GM06990 (cell line): ENCODE measurements around the gene DDX54.

Experiments used
- DNase-seq: peaks from one replicate; pipeline ENCODE4 v3.0.0-alpha.2; 2011; ENCODE audit not compliant: insufficient read length; ENCODE audit errors: extremely low read depth
- H3K27me3 ChIP-seq: replicated peaks from 2 replicates; pipeline ENCODE4 v1.6.0; 2011; ENCODE audit warnings: low read length; ENCODE audit not compliant: control insufficient read depth, insufficient read depth
- H3K36me3 ChIP-seq: 2 replicates; pipeline ENCODE4 v1.5.1; 2011; ENCODE audit warnings: low read length; ENCODE audit not compliant: control insufficient read depth, insufficient read depth
- H3K4me3 ChIP-seq: replicated peaks from 2 replicates; pipeline ENCODE4 v1.5.1; 2011; ENCODE audit warnings: low read depth, mild to moderate bottlenecking, control low read depth, low read length
- TF ChIP-seq, protein P1 (sequence below): IDR thresholded peaks from 2 replicates; pipeline ENCODE4 v1.5.1; 2011; ENCODE audit warnings: low read length, control low read depth, mild to moderate bottlenecking, inconsistent platforms; ENCODE audit not compliant: insufficient read depth, poor library complexity, severe bottlenecking

Gene DDX54

DNA sequence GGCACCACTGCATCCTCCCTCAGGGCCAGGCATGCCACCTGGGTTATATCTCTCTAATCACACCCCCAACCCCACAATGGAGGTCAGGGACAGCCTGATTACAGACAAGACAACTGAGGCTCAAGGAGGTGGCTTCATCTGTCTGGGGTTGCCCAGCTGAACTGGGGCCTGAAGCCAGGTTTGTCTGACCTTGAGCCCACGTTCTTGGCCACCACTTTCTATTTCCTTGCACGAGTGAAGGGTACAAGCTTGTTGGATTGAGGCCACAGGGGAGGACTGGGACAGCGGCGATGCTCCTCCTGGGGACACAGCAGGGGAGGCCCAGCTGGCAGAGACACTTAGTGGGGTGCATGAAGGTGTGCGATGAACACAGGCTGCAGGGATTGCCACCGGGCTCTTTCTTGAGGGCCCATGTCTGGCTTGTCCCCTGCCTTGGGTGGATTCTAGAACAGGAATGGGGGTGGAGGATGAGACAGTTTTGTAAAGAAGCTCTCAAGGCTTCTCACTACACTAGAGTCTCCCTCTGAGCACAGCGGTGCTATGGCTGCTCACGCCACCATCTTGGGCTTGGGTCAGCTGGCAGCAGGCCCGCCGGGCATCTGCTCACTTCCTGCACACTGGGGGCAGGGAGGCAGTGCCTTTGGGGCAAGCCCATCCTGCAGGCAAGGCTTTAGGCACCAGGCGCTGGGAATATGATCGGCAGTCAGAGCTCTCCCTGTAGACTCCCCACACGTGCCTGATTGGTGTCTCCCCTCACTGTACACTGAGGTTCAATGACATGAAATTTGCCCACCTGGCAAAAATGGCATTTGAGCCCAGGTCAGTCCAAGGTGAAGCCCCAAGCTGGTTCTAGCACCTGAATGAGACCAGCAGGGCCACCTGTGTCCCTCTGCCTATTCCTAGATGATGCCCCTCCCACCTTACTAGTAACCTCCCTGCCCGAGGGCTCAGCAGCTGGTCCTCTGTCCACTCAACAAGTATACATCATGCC lies 16.2 kb upstream of the DDX54 start:
- TF ChIP-seq, protein P1, sequence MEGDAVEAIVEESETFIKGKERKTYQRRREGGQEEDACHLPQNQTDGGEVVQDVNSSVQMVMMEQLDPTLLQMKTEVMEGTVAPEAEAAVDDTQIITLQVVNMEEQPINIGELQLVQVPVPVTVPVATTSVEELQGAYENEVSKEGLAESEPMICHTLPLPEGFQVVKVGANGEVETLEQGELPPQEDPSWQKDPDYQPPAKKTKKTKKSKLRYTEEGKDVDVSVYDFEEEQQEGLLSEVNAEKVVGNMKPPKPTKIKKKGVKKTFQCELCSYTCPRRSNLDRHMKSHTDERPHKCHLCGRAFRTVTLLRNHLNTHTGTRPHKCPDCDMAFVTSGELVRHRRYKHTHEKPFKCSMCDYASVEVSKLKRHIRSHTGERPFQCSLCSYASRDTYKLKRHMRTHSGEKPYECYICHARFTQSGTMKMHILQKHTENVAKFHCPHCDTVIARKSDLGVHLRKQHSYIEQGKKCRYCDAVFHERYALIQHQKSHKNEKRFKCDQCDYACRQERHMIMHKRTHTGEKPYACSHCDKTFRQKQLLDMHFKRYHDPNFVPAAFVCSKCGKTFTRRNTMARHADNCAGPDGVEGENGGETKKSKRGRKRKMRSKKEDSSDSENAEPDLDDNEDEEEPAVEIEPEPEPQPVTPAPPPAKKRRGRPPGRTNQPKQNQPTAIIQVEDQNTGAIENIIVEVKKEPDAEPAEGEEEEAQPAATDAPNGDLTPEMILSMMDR = no peak

DNA sequence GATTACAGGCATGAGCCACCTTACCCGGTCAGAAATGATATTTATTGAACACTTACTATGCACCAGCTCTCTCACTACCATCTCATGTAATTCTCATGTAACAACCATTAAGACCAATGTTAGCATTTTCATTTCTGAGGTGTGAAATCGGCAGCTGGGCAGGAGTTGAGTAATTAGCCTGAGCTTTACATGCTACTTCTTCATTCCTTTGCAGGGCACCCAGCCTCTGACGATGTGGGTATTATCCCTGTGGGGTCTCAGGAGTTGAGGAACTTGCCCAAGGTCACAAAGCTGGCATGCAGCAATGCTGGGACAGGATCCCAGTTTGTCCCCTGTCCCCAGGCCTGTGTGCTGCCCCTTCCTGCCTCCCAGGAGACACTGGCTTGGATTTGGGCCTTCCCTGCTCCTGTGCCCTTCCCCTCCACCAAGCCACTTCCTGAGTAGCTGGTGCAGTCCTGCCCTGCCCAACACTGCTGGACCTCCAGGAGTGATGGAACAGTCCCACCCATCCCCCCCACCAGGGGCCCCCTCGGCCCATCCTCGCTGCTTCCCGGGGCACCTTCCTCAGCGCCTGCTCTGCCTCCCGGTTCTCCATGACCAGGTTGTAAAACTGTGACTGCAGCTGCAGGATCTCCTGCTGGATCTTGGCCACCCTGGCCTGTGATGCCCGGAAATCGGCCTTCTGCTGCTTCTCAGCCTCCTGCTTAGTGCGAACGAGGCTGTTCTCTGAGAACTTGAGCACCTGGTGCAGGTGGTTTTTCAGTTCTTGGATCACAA lies 14.9 kb upstream of the DDX54 start:
- TF ChIP-seq, protein P1 = no peak
- Histone ChIP-seq H3K27me3 (no peaks in the 10 kb centered on the region), H3K4me3 (no peak overlapping the region), H3K36me3 (no peaks in the 10 kb centered on the region)
- no peak for DNase-seq

More for the DNA sequence above, 16.2 kb upstream of the DDX54 start:
- H3K27me3 ChIP-seq = no peaks in the 10 kb centered on the region
- DNase-seq = no peak
- H3K36me3 ChIP-seq = no peaks in the 10 kb centered on the region
- no peak overlapping the region for H3K4me3 ChIP-seq

DNA sequence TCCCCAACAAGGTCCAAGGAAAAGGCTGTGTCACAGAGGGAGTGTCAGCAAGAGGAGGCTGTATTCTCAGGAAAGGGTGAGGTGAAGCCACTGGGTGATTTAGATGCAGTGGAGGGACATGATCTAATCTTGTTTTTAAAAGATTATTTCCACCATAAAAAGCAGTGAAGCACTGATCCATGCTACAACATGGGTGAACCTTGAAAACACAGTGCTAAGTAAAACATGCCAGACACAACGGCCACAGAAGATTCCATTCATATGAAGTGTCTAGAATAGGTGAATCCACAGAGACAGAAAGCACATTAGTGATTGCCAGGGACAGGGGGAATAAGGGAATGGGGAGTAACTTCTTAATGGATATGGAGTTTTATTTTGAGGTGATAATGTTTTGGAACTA lies 13.0 kb upstream of the DDX54 start:
- no peak for DNase-seq
- TF ChIP-seq, protein P1 = no peak
- Histone ChIP-seq H3K27me3 (no peaks in the 10 kb centered on the region), H3K4me3 (no peak overlapping the region), H3K36me3 (no peaks in the 10 kb centered on the region; the same call in 1 of the 2 replicates)

DNA sequence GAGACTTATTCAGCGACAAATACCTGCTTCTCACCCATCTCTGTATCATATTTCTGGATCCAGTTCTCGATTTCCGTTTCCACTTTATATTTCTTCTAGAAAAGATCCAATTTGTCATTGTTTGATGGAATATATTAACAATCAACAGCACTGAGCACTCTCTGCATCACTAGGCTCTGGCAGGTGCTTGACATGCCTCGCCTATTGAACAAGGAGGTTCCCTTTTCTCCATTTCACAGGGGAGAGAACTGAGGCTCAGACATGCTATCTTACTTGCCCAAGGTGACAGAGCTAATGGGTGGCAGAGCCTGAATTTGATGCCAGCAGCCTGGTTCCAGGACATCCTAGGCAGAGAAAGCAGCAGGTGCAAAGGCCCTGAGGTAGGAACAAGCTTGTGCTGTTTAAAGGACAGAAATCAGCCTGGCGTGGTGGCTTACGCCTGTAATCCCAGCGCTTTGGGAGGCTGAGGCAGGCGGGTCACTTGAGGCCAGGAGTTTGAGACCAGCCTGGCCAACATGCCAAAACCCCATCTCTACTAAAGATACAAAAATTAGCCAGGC lies 12.3 kb upstream of the DDX54 start:
- H3K36me3 ChIP-seq = peaks cover 4% of the 10 kb centered on the region

DNA sequence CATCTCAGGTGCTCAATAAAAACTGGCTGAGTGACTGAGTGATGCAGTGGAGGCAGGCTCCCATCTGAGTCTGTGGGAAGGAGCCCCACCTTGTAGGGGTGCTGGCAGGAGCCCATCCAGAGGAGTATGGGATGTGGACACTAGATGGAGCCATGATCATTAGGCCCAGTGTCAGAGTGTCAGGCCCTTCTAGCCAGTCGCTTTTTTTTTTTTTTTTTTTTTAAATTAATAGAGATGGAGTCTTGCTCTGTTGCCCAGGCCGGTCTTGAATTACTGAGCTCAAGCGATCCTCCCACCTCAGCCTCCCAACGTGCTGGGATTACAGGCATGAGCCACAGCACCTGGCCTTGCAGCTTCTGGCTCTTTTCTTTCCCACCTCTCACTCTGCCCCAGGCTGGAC lies 11.7 kb upstream of the DDX54 start:
- Histone ChIP-seq H3K27me3 (no peaks in the 10 kb centered on the region), H3K4me3 (no peak overlapping the region), H3K36me3 (peaks cover 5% of the 10 kb centered on the region)
- TF ChIP-seq, protein P1 = peak; percentile 82
- DNase-seq = peak; percentile 44

More for the DNA sequence above, 12.3 kb upstream of the DDX54 start:
- DNase-seq = no peak
- Histone ChIP-seq H3K27me3 (no peaks in the 10 kb centered on the region), H3K4me3 (no peak overlapping the region)
- TF ChIP-seq, protein P1 = no peak
